Trophoblast cell (in vitro differentiated cells and primary cell): ENCODE measurements around the gene CENPA.

Experiments
- DNase-seq, 2 donors: peaks; one replicate each; pipeline ENCODE4 v3.0.0-alpha.2; 2016
- H2AFZ ChIP-seq: 2 replicates; pipeline ENCODE4 v1.6.1; 2013; ENCODE audit warnings: low read length, moderate library complexity, mild to moderate bottlenecking; ENCODE audit not compliant: insufficient read depth, poor library complexity
- H2AK5ac ChIP-seq: 2 replicates; pipeline ENCODE4 v1.6.1; 2013; ENCODE audit warnings: mild to moderate bottlenecking, low read length
- H2BK120ac ChIP-seq: 2 replicates; pipeline ENCODE4 v1.6.1; 2013; ENCODE audit warnings: low read length, mild to moderate bottlenecking, moderate library complexity; ENCODE audit not compliant: insufficient read depth, poor library complexity
- H2BK12ac ChIP-seq: 2 replicates; pipeline ENCODE4 v1.6.1; 2013; ENCODE audit warnings: mild to moderate bottlenecking, low read length, moderate library complexity
- H2BK5ac ChIP-seq: 2 replicates; pipeline ENCODE4 v1.6.1; 2013; ENCODE audit warnings: low read length, low read depth, moderate library complexity, mild to moderate bottlenecking; ENCODE audit not compliant: poor library complexity
- H3K14ac ChIP-seq: 2 replicates; pipeline ENCODE4 v1.6.1; 2013; ENCODE audit warnings: mild to moderate bottlenecking, low read length
- H3K18ac ChIP-seq: 2 replicates; pipeline ENCODE4 v1.6.1; 2013; ENCODE audit warnings: mild to moderate bottlenecking, low read length
- H3K23ac ChIP-seq: 2 replicates; pipeline ENCODE4 v1.6.1; 2013; ENCODE audit warnings: low read length
- H3K27ac ChIP-seq: 2 replicates; pipeline ENCODE4 v1.5.1; 2013; ENCODE audit warnings: low read depth, mild to moderate bottlenecking, inconsistent platforms, low read length, moderate library complexity
- H3K27me3 ChIP-seq: 2 replicates; pipeline ENCODE4 v1.6.1; 2013; ENCODE audit warnings: inconsistent platforms, mild to moderate bottlenecking, low read length, moderate library complexity; ENCODE audit not compliant: insufficient read depth
- H3K36me3 ChIP-seq, 2 experiments: 1 replicate in 1 of 2; 2 replicates in 1 of 2; pipeline ENCODE4 v1.6.1; 2013; ENCODE audit warnings: low read length in 2 of 2, mild to moderate bottlenecking in 2 of 2, moderate library complexity in 1 of 2; ENCODE audit not compliant: insufficient read depth in 2 of 2, control insufficient read depth in 1 of 2
- H3K4ac ChIP-seq: 2 replicates; pipeline ENCODE4 v1.6.1; 2013; ENCODE audit warnings: low read depth, mild to moderate bottlenecking, low read length, moderate library complexity
- H3K4me1 ChIP-seq, 2 experiments: 1 replicate in 1 of 2; 2 replicates in 1 of 2; pipeline ENCODE4 v1.6.1; 2013; ENCODE audit warnings: low read length in 2 of 2, mild to moderate bottlenecking in 2 of 2, moderate library complexity in 1 of 2; ENCODE audit not compliant: insufficient read depth in 2 of 2, control insufficient read depth in 1 of 2
- H3K4me2 ChIP-seq: 2 replicates; pipeline ENCODE4 v1.6.1; 2013; ENCODE audit warnings: inconsistent platforms, mild to moderate bottlenecking, low read length, moderate library complexity
- H3K4me3 ChIP-seq: 2 replicates; pipeline ENCODE4 v1.5.1; 2013; ENCODE audit warnings: mild to moderate bottlenecking, low read depth, low read length, inconsistent platforms
- H3K79me1 ChIP-seq: one replicate; pipeline ENCODE4 v1.6.1; 2013; ENCODE audit warnings: low read length
- H3K79me2 ChIP-seq: 2 replicates; pipeline ENCODE4 v1.6.1; 2013; ENCODE audit warnings: low read length, mild to moderate bottlenecking; ENCODE audit not compliant: control insufficient read depth, insufficient read depth, poor library complexity
- H3K9ac ChIP-seq: 2 replicates; pipeline ENCODE4 v1.6.1; 2013; ENCODE audit warnings: mild to moderate bottlenecking, low read length
- H3K9me3 ChIP-seq: 2 replicates; pipeline ENCODE4 v1.6.1; 2013; ENCODE audit warnings: low read depth, mild to moderate bottlenecking, control low read depth, inconsistent platforms, low read length; ENCODE audit not compliant: insufficient read depth
- H4K12ac ChIP-seq: 2 replicates; pipeline ENCODE4 v1.6.1; 2013; ENCODE audit warnings: low read depth, mild to moderate bottlenecking, low read length, moderate library complexity
- H4K8ac ChIP-seq: 2 replicates; pipeline ENCODE4 v1.6.1; 2013; ENCODE audit warnings: low read depth, mild to moderate bottlenecking, low read length, moderate library complexity
- H4K91ac ChIP-seq: one replicate; pipeline ENCODE4 v1.6.1; 2013; ENCODE audit warnings: low read depth, mild to moderate bottlenecking, low read length, moderate library complexity
- WGBS: extraction: QIAGEN DNeasy Blood & Tissue Kit; methylation state at CpG from one replicate; pipeline ENCODE4 v1.1.7; 2013; ENCODE audit warnings: missing lambda C conversion rate; ENCODE audit not compliant: insufficient read length, insufficient coverage; ENCODE audit errors: extremely low coverage; 5-methylcytosine and 5-hydroxymethylcytosine counted together

The CENPA gene

GRCh38 chr2:26784570-26785234 is 1.2 kb upstream of the CENPA start:
- no peak overlapping the region for H2AFZ ChIP-seq
- H3K4ac ChIP-seq: no peak overlapping the region
- no peak overlapping the region for H2AK5ac ChIP-seq
- H3K79me2 ChIP-seq: peaks cover 2% of the 10 kb centered on the region
- H2BK12ac ChIP-seq: no peak overlapping the region
- no peak overlapping the region for H2BK120ac ChIP-seq
- H4K12ac ChIP-seq: no peak overlapping the region
- no peak overlapping the region for H3K4me3 ChIP-seq
- peaks cover 8 to 16% of the 10 kb centered on the region in 2 experiments for H3K36me3 ChIP-seq
- H3K9me3 ChIP-seq: no peaks in the 10 kb centered on the region
- no peak overlapping the region for H3K18ac ChIP-seq
- H3K79me1 ChIP-seq: peaks cover 5% of the 10 kb centered on the region
- H3K27ac ChIP-seq: no peak overlapping the region
- no peak overlapping the region for H3K9ac ChIP-seq
- peak in 1 of 2 donors; percentile 66 for DNase-seq
- H3K4me2 ChIP-seq: peak overlapping the region; percentile 91
- no peak overlapping the region for H3K23ac ChIP-seq
- H2BK5ac ChIP-seq: no peak overlapping the region
- peaks cover 5 to 9% of the 10 kb centered on the region in 2 experiments for H3K4me1 ChIP-seq
- no CpG with 5 or more reads among the region's 19 CpGs for WGBS
- no peaks in the 10 kb centered on the region for H3K27me3 ChIP-seq
- H3K14ac ChIP-seq: no peak overlapping the region
- no peak overlapping the region for H4K8ac ChIP-seq
- no peak overlapping the region for H4K91ac ChIP-seq

DNA sequence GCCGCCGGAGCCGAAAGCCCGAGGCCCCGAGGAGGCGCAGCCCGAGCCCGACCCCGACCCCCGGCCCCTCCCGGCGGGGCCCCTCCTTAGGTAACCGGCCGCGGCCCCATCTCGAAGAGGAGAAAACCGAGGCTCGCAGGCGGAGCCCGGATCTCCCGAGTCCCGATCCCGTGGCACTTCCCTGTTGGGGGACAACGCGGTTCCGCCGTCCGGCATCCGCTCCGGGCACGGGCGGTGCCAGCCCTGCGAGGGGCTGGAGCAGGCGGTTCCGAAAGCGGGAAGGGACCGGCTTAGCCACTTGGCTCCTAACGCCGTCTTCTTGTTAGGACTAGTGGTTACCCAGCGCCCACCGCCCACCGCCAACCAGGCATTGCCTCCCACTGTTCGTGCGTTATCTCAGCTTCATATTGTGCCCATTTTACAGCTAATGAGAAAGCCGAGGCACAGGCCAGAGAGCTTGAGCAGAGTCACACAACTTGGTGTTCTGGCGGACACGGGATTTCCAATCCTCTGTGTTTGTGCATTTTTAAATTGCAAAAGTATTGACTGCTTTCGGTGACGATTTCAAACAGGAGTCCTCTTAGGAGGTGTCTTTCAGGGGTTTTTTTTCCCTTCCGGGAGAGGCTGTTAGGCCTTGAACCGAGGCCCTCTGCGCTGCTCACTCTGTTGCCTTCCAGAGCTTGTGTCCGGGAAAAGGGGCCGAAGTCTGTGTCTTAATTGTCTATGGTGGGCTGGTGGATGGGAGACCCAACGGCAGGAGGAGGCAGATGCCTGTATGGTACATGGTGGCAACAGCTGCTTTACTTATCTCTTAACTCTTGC is 562 bp downstream of the CENPA start:
- H3K9me3 ChIP-seq: no peaks in the 10 kb centered on the region
- peak overlapping the region; percentile 85 for H3K4me3 ChIP-seq
- peaks cover 2% of the 10 kb centered on the region for H3K79me2 ChIP-seq
- no peak overlapping the region for H3K23ac ChIP-seq
- peaks cover 5 to 9% of the 10 kb centered on the region in 2 experiments for H3K4me1 ChIP-seq
- H3K4ac ChIP-seq: peak overlapping the region; percentile 65
- DNase-seq: peak in 1 of 2 donors; percentile 24
- H2AFZ ChIP-seq: peak overlapping the region; percentile 61
- H3K14ac ChIP-seq: no peak overlapping the region
- peak overlapping the region; percentile 70 for H3K9ac ChIP-seq
- H3K36me3 ChIP-seq: peaks cover 1 to 5% of the 10 kb centered on the region in 2 experiments
- peak overlapping the region; percentile 67 for H4K91ac ChIP-seq
- H3K79me1 ChIP-seq: peaks cover 5% of the 10 kb centered on the region
- H3K27me3 ChIP-seq: no peaks in the 10 kb centered on the region
- H4K8ac ChIP-seq: peak overlapping the region; percentile 73
- peak overlapping the region; percentile 45 for H2BK120ac ChIP-seq
- peak overlapping the region; percentile 39 for H4K12ac ChIP-seq
- peak overlapping the region; percentile 25 for H3K18ac ChIP-seq
- peak overlapping the region; percentile 91 for H3K4me2 ChIP-seq
- no peak overlapping the region for H2BK12ac ChIP-seq
- WGBS: no CpG with 5 or more reads among the region's 55 CpGs
- H3K27ac ChIP-seq: no peak overlapping the region
- no peak overlapping the region for H2AK5ac ChIP-seq
- peak overlapping the region; percentile 32 for H2BK5ac ChIP-seq

DNA sequence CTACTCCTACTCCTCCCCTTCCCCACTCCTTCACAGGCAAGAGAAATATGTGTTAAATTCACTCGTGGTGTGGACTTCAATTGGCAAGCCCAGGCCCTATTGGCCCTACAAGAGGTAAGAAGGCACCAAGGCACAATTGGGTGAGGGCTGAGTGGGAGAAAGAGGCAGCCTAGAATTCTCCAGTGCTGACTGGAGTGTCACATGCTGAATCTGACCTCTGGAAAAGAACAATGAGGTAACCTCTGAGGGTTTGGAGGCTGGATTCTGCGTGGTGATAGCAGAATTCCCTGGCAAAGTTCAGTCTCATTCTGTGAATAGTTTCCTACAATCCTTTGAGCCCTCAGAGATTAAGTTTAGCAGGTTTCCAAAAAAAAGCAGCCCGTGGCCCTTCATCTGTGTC is 6.9 kb downstream of the CENPA start:
- no peak overlapping the region for H2BK120ac ChIP-seq
- no peak overlapping the region for H2BK12ac ChIP-seq
- H3K4me1 ChIP-seq: no peaks in the 10 kb centered on the region
- no peak overlapping the region for H3K18ac ChIP-seq
- H3K79me2 ChIP-seq: no peaks in the 10 kb centered on the region
- H3K4ac ChIP-seq: no peak overlapping the region
- peaks cover 12 to 24% of the 10 kb centered on the region in 2 experiments for H3K36me3 ChIP-seq
- no peak overlapping the region for H4K91ac ChIP-seq
- H3K27me3 ChIP-seq: no peaks in the 10 kb centered on the region
- H4K8ac ChIP-seq: no peak overlapping the region
- DNase-seq: no peak
- no peak overlapping the region for H3K23ac ChIP-seq
- H3K27ac ChIP-seq: no peak overlapping the region
- no CpG with 5 or more reads among the region's 3 CpGs for WGBS
- H3K4me2 ChIP-seq: no peak overlapping the region
- no peak overlapping the region for H2AFZ ChIP-seq
- no peak overlapping the region for H3K14ac ChIP-seq
- no peak overlapping the region for H3K4me3 ChIP-seq
- H3K9ac ChIP-seq: no peak overlapping the region
- no peak overlapping the region for H2BK5ac ChIP-seq
- no peak overlapping the region for H4K12ac ChIP-seq
- H3K79me1 ChIP-seq: no peaks in the 10 kb centered on the region
- no peak overlapping the region for H2AK5ac ChIP-seq
- no peaks in the 10 kb centered on the region for H3K9me3 ChIP-seq

DNA sequence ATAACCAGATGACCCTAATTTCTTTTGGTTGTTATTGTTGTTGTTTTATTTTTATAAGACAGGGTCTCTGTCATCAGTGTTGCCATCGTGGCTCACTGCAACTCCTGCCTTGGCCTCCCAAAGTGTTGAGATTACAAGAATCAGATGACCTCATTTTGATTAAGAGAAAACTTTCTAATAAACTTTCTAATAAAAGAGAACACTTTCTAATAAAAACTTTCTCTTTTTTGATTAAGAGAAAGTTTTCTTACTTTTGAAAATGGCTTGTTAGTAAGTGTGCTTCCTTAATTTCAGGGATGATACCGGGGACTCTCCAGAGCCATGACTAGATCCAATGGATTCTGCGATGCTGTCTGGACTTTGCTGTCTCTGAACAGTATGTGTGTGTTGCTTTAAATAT is 7.7 kb downstream of the CENPA start:
- Histone ChIP-seq H3K9ac (no peak overlapping the region), H2BK12ac (no peak overlapping the region), H2AK5ac (no peak overlapping the region), H2BK5ac (no peak overlapping the region), H4K8ac (no peak overlapping the region), H4K12ac (no peak overlapping the region), H2BK120ac (no peak overlapping the region), H2AFZ (no peak overlapping the region), H3K4ac (no peak overlapping the region), H3K27me3 (no peaks in the 10 kb centered on the region), H3K18ac (no peak overlapping the region), H3K79me2 (no peaks in the 10 kb centered on the region), H4K91ac (no peak overlapping the region), H3K4me2 (no peak overlapping the region), H3K4me3 (no peak overlapping the region), H3K9me3 (no peaks in the 10 kb centered on the region), H3K14ac (no peak overlapping the region), H3K4me1 (no peaks in the 10 kb centered on the region), H3K23ac (no peak overlapping the region), H3K36me3 (peaks cover 14 to 24% of the 10 kb centered on the region in 2 experiments), H3K79me1 (no peaks in the 10 kb centered on the region), H3K27ac (no peak overlapping the region)
- DNase-seq: no peak
- WGBS: no CpG with 5 or more reads among the region's 3 CpGs
